GM18520 (cell line): ENCODE data around the gene ACSS1.

Source experiments
- ATAC-seq: cut with Tn5 transposase; IDR thresholded peaks from one replicate; pipeline ENCODE4 v1.9.1; 2021; ENCODE audit not compliant: unreplicated experiment

The ACSS1 gene

GRCh38 chr20:25032478-25033264 is 25.3 kb downstream of the ACSS1 start:
- ATAC-seq: no peak

- ATAC-seq: no peak
Observed at GRCh38 chr20:25032065-25032477, 25.9 kb downstream of the ACSS1 start.

GRCh38 chr20:25031241-25031640 is 26.7 kb downstream of the ACSS1 start:
- ATAC-seq: no peak

- ATAC-seq: no peak
Observed at GRCh38 chr20:25030649-25031207, 27.2 kb downstream of the ACSS1 start.

GRCh38 chr20:25030007-25030648 is 27.8 kb downstream of the ACSS1 start:
- ATAC-seq: no peak

- no peak for ATAC-seq
Observed at GRCh38 chr20:25025986-25026605, 31.8 kb downstream of the ACSS1 start.

- no peak for ATAC-seq
Observed at GRCh38 chr20:25025091-25025861, 32.7 kb downstream of the ACSS1 start.

GRCh38 chr20:25024171-25024570 is 33.8 kb downstream of the ACSS1 start:
- no peak for ATAC-seq

- ATAC-seq: no peak
Observed at GRCh38 chr20:25023356-25023755, 34.6 kb downstream of the ACSS1 start.

GRCh38 chr20:25022680-25023079 is 35.3 kb downstream of the ACSS1 start:
- ATAC-seq: no peak

- ATAC-seq: no peak
Observed at GRCh38 chr20:25021336-25021735, 36.6 kb downstream of the ACSS1 start.

- no peak for ATAC-seq
Observed at GRCh38 chr20:25020901-25021301, 37.0 kb downstream of the ACSS1 start.

GRCh38 chr20:25020345-25020744 is 37.6 kb downstream of the ACSS1 start:
- ATAC-seq: no peak

GRCh38 chr20:25019381-25020155 is 38.4 kb downstream of the ACSS1 start:
- ATAC-seq: no peak

GRCh38 chr20:25018841-25019240 is 39.1 kb downstream of the ACSS1 start:
- no peak for ATAC-seq

- ATAC-seq: no peak
Observed at GRCh38 chr20:25018425-25018824, 39.5 kb downstream of the ACSS1 start.

GRCh38 chr20:25017257-25017803 is 40.6 kb downstream of the ACSS1 start:
- no peak for ATAC-seq

- ATAC-seq: no peak
Observed at GRCh38 chr20:25016471-25016870, 41.5 kb downstream of the ACSS1 start.

- ATAC-seq: no peak
Observed at GRCh38 chr20:25015986-25016385, 42.0 kb downstream of the ACSS1 start.

- ATAC-seq: no peak
Observed at GRCh38 chr20:25014816-25015215, 43.1 kb downstream of the ACSS1 start.
